ENCODE results near the gene TGM3. TPM values are rescaled to one million over a fixed set of nuclear protein-coding genes. Genes with fewer than 3 reads are reported as not detected.

Gene TGM3
- total RNA-seq, 1 experiment from 2014 or later: not detected

DNA sequence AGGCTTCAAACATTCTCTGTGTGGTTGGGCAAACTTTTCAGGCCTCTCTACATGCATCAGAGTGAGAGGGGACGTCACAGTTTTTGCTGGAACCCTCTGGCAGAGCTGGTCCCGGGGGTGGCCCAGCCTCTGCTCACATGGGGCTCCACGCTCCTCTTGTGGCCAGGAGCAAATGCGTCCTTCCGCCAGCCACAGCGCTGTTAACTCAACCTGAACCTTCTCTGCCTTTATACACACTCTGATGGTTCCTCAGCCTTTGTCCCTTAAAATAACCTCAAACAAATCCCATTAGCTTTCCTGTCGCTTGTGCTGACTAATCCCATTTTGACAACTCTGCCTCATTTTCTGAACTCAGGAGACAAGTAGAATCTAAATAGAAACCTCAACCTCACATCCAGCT lies 45.5 kb downstream of the TGM3 start:
- ChIA-PET POLR2A (no interaction called here), CTCF (interaction anchor here (0.6 to 2.6 kb wide), 5 partner anchors 86 to 1312 kb away, joined by 3 to 10 read pairs (median 5); no protein-coding TSS in a partner anchor)
- no peaks in the 10 kb centered on the region for H3K27me3 Mint-ChIP-seq (ENCODE audit: insufficient read depth, unreplicated experiment)
- intact Hi-C loops (cut with micrococcal nuclease): loop anchor here (10.0 kb wide), 1 partner anchor 107 kb away; no protein-coding TSS in a partner anchor
- DNase-seq (ENCODE audit: unreplicated experiment): no peak
- H3K9me3 Mint-ChIP-seq (ENCODE audit: unreplicated experiment): peaks cover 11% of the 10 kb centered on the region
- no peak overlapping the region for H3K27ac Mint-ChIP-seq (ENCODE audit: low read depth, unreplicated experiment)
- H3K4me3 Mint-ChIP-seq (ENCODE audit: unreplicated experiment): no peak overlapping the region
- no TSS peak for BruUV-seq (replicated peaks)
- TF ChIP-seq, protein P1, sequence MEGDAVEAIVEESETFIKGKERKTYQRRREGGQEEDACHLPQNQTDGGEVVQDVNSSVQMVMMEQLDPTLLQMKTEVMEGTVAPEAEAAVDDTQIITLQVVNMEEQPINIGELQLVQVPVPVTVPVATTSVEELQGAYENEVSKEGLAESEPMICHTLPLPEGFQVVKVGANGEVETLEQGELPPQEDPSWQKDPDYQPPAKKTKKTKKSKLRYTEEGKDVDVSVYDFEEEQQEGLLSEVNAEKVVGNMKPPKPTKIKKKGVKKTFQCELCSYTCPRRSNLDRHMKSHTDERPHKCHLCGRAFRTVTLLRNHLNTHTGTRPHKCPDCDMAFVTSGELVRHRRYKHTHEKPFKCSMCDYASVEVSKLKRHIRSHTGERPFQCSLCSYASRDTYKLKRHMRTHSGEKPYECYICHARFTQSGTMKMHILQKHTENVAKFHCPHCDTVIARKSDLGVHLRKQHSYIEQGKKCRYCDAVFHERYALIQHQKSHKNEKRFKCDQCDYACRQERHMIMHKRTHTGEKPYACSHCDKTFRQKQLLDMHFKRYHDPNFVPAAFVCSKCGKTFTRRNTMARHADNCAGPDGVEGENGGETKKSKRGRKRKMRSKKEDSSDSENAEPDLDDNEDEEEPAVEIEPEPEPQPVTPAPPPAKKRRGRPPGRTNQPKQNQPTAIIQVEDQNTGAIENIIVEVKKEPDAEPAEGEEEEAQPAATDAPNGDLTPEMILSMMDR (IDR thresholded peaks at IDR 0.05; ENCODE audit: unreplicated experiment): no peak
- peaks cover 6% of the 10 kb centered on the region for H3K4me1 Mint-ChIP-seq (ENCODE audit: insufficient read depth, unreplicated experiment)
- H3K36me3 Mint-ChIP-seq (ENCODE audit: insufficient read depth, unreplicated experiment): no peaks in the 10 kb centered on the region

DNA sequence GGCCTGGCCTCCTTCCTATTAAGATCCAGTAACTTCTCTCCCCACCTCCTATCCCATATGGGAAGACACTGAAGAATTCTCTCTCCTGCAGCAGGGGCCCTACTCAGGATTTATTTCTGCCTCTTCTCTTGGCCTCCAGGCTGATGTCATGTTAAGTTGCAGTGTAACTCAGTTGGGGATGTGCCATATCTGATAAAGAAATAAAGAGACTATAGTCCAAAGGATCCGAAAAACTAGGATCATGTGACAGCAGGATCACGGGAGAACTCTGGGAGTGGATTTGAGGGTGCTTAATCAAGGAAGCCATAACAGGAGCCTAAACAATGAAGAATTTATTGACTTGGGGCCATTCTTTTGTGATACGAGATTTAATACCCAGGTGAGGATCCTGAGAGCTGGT lies 46.4 kb downstream of the TGM3 start:
- Mint-ChIP-seq H3K36me3 (ENCODE audit: insufficient read depth, unreplicated experiment) (no peaks in the 10 kb centered on the region), H3K4me3 (ENCODE audit: unreplicated experiment) (no peak overlapping the region), H3K9me3 (ENCODE audit: unreplicated experiment) (peaks cover 6% of the 10 kb centered on the region), H3K27me3 (ENCODE audit: insufficient read depth, unreplicated experiment) (no peaks in the 10 kb centered on the region), H3K4me1 (ENCODE audit: insufficient read depth, unreplicated experiment) (peaks cover 2% of the 10 kb centered on the region), H3K27ac (ENCODE audit: low read depth, unreplicated experiment) (no peak overlapping the region)
- intact Hi-C loops (cut with micrococcal nuclease): loop anchor here (10.0 kb wide), 1 partner anchor 107 kb away; no protein-coding TSS in a partner anchor
- BruUV-seq (replicated peaks): no TSS peak
- CTCF ChIA-PET: interaction anchor here (1.4 kb wide), 1 partner anchor 133 kb away, joined by 5 read pairs; no protein-coding TSS in a partner anchor
- POLR2A ChIA-PET: no interaction called here
- TF ChIP-seq, protein P1 (IDR thresholded peaks at IDR 0.05; ENCODE audit: unreplicated experiment): no peak
- DNase-seq (ENCODE audit: unreplicated experiment): no peak

DNA sequence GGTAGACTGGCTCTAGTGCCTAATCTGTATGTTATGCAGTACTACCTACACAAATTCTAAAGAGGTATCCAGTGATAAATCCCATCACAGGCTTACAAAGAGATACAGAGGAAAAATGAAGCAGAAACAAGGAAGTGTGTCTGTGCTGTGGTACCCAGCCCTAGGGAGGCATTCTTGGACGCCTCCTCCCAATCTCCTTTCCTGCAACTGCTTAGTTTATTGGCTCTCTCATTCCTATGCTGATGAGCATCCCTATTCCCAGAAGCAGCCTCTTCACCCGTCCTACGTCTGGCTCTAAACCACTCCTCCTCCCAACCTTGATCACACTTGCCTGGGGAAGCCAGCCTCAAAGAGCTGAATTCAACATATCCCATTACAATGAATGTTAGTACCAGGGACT lies 50.4 kb downstream of the TGM3 start:
- Mint-ChIP-seq H3K4me1 (ENCODE audit: insufficient read depth, unreplicated experiment) (no peaks in the 10 kb centered on the region), H3K36me3 (ENCODE audit: insufficient read depth, unreplicated experiment) (no peaks in the 10 kb centered on the region), H3K27me3 (ENCODE audit: insufficient read depth, unreplicated experiment) (no peaks in the 10 kb centered on the region), H3K27ac (ENCODE audit: low read depth, unreplicated experiment) (no peak overlapping the region), H3K4me3 (ENCODE audit: unreplicated experiment) (no peak overlapping the region), H3K9me3 (ENCODE audit: unreplicated experiment) (peaks cover 5% of the 10 kb centered on the region)
- intact Hi-C loops (cut with micrococcal nuclease): loop anchor here (10.0 kb wide), 1 partner anchor 111 kb away; no protein-coding TSS in a partner anchor
- ChIA-PET CTCF (interaction anchor here (1.0 kb wide), 1 partner anchor 17 kb away, joined by 3 read pairs; no protein-coding TSS in a partner anchor), POLR2A (interaction anchor here (0.7 kb wide), 1 partner anchor 135 kb away, joined by 3 read pairs; no protein-coding TSS in a partner anchor)
- no TSS peak for BruUV-seq (replicated peaks)
- TF ChIP-seq, protein P1 (IDR thresholded peaks at IDR 0.05; ENCODE audit: unreplicated experiment): no peak
- no peak for DNase-seq (ENCODE audit: unreplicated experiment)

DNA sequence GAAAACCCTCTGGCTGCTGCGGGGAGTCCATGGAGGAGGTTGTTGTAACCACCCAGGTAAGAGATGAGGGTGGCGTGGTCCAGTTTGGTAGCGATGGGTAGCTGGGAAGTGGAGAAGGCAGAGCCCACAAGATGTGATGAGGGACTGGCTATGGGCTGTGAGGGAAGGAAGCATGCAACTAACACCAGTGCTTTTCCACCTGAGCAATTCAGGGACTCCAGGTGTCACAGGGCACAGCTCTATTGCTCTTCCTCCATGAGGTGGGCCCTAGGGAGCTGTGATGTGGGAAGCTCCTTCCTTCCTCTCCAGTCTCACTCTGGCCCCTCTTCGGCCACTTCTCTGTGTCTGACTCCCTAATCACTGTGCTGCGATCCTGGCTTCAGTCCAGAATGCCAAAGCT lies 52.5 kb downstream of the TGM3 start:
- TF ChIP-seq, protein P1 (IDR thresholded peaks at IDR 0.05; ENCODE audit: unreplicated experiment): no peak
- Mint-ChIP-seq H3K27me3 (ENCODE audit: insufficient read depth, unreplicated experiment) (no peaks in the 10 kb centered on the region), H3K36me3 (ENCODE audit: insufficient read depth, unreplicated experiment) (no peaks in the 10 kb centered on the region), H3K27ac (ENCODE audit: low read depth, unreplicated experiment) (no peak overlapping the region), H3K4me1 (ENCODE audit: insufficient read depth, unreplicated experiment) (no peaks in the 10 kb centered on the region), H3K4me3 (ENCODE audit: unreplicated experiment) (no peak overlapping the region), H3K9me3 (ENCODE audit: unreplicated experiment) (peaks cover 3% of the 10 kb centered on the region)
- BruUV-seq (replicated peaks): no TSS peak
- POLR2A ChIA-PET: no interaction called here
- DNase-seq (ENCODE audit: unreplicated experiment): no peak
- intact Hi-C loops (cut with micrococcal nuclease): loop anchor here (10.0 kb wide), 1 partner anchor 114 kb away; no protein-coding TSS in a partner anchor
- CTCF ChIA-PET: interaction anchor here (0.6 to 1.5 kb wide), 9 partner anchors 35 to 527 kb away, joined by 3 to 7 read pairs (median 4); no protein-coding TSS in a partner anchor
